ENCODE data around the gene SH3RF1.

The SH3RF1 gene

GRCh38 chr4:169269916-169270809 lies 593 bp downstream of the SH3RF1 start:
- peak overlapping the region; percentile 84 for H3K4me3 ChIP-seq (ENCODE audit: low read length)
- no peaks in the 10 kb centered on the region for H3K9me3 ChIP-seq (ENCODE audit: control insufficient read depth, low read length)
- no peaks in the 10 kb centered on the region for H3K27me3 ChIP-seq (ENCODE audit: control insufficient read depth, insufficient read depth, low read length)
- no peaks in the 10 kb centered on the region for H3K36me3 ChIP-seq (ENCODE audit: control insufficient read depth, insufficient read depth, low read length)
- peak overlapping the region; percentile 94 for H3K9ac ChIP-seq (ENCODE audit: low read length)
- peaks cover 23% of the 10 kb centered on the region for H3K4me1 ChIP-seq (ENCODE audit: control insufficient read depth, insufficient read depth, low read length)

DNA sequence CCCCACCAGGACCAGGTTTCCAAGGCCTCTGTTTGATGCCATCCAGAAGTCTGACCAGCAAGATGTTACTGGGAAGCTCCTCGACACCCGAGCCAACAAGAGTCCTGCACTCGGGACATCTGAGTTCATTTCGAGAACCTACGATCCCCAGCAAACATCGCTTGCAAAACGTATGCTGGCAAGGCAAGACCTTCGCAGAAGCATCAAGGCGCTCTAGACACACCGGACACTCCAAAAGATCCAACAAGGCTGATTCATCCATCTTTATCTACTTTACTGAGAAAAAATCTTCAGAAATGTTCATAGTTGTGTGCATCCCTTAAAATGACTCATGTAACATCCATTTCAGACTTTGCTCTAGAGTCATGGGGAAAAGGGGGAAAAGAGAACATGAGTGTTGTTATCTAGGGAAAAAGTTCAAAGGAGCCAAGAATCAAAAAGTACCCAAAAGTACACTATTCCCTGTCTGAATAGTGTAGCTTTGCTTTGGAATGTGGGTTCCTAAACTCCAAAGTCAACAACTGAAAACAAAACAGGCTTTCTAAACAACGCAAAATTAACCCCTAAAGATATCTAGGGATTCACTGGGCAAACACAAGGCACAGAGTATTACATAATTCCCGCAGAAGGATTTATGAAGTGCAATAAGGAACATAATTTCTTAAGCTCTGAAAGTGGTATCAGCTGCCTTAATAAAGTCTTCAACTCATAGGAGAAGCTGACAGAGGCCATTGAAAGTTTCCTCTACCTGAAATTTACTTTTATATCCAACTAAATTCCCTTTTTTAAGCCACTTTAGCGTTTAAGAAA lies 1.6 kb downstream of the SH3RF1 start:
- H3K27me3 ChIP-seq (ENCODE audit: control insufficient read depth, insufficient read depth, low read length): no peaks in the 10 kb centered on the region
- H3K4me1 ChIP-seq (ENCODE audit: control insufficient read depth, insufficient read depth, low read length): peaks cover 33% of the 10 kb centered on the region
- peak overlapping the region; percentile 84 for H3K4me3 ChIP-seq (ENCODE audit: low read length)
- H3K9me3 ChIP-seq (ENCODE audit: control insufficient read depth, low read length): no peaks in the 10 kb centered on the region
- peaks cover 4% of the 10 kb centered on the region for H3K36me3 ChIP-seq (ENCODE audit: control insufficient read depth, insufficient read depth, low read length)
- H3K9ac ChIP-seq (ENCODE audit: low read length): peak overlapping the region; percentile 94

DNA sequence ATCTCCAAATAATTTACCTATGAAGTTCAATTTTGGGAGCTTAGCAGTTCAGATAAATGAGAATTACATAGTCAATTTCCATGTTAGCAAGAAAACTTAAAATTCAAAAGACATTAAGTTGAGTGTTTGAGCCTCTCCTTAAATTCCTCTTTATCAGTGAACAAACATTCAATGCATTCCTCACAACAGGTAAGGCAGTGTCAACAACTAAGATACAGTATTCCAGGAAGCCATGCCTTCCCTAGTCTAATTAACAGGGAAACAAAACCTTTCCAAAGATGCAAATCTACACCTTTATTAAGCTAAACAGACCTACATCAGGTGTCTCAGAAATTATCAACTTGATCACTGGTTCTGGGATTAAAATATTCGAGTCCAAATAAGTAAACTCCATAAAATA lies 3.7 kb downstream of the SH3RF1 start:
- Histone ChIP-seq H3K9me3 (ENCODE audit: control insufficient read depth, low read length) (no peaks in the 10 kb centered on the region), H3K4me3 (ENCODE audit: low read length) (no peak overlapping the region), H3K4me1 (ENCODE audit: control insufficient read depth, insufficient read depth, low read length) (peaks cover 40% of the 10 kb centered on the region), H3K27me3 (ENCODE audit: control insufficient read depth, insufficient read depth, low read length) (no peaks in the 10 kb centered on the region), H3K36me3 (ENCODE audit: control insufficient read depth, insufficient read depth, low read length) (peaks cover 12% of the 10 kb centered on the region), H3K9ac (ENCODE audit: low read length) (no peak overlapping the region)

GRCh38 chr4:169266661-169267060 lies 4.1 kb downstream of the SH3RF1 start:
- no peaks in the 10 kb centered on the region for H3K27me3 ChIP-seq (ENCODE audit: control insufficient read depth, insufficient read depth, low read length)
- no peak overlapping the region for H3K9ac ChIP-seq (ENCODE audit: low read length)
- peaks cover 12% of the 10 kb centered on the region for H3K36me3 ChIP-seq (ENCODE audit: control insufficient read depth, insufficient read depth, low read length)
- no peak overlapping the region for H3K4me3 ChIP-seq (ENCODE audit: low read length)
- H3K4me1 ChIP-seq (ENCODE audit: control insufficient read depth, insufficient read depth, low read length): peaks cover 36% of the 10 kb centered on the region
- H3K9me3 ChIP-seq (ENCODE audit: control insufficient read depth, low read length): no peaks in the 10 kb centered on the region

DNA sequence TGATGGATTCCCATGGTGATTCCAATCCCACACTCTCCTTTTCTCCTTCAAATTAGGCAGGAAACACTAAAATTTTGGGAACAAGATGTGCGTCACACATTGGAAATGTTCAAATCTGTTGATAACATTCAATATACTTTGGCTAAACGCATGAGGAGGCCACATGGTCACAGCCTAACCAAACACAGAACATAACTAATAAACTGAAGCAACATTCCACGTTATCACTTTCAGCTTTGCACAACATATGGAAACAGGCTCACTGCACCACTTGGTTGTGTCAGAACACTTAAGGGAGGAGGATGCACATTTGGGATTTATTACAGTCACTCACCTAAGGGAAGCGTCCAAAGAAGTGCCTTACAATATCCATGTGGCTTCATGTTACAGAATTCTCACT lies 4.7 kb downstream of the SH3RF1 start:
- Histone ChIP-seq H3K36me3 (ENCODE audit: control insufficient read depth, insufficient read depth, low read length) (peaks cover 12% of the 10 kb centered on the region), H3K4me1 (ENCODE audit: control insufficient read depth, insufficient read depth, low read length) (peaks cover 35% of the 10 kb centered on the region), H3K9ac (ENCODE audit: low read length) (no peak overlapping the region), H3K4me3 (ENCODE audit: low read length) (no peak overlapping the region), H3K27me3 (ENCODE audit: control insufficient read depth, insufficient read depth, low read length) (no peaks in the 10 kb centered on the region), H3K9me3 (ENCODE audit: control insufficient read depth, low read length) (no peaks in the 10 kb centered on the region)

GRCh38 chr4:169263791-169264392 lies 6.9 kb downstream of the SH3RF1 start:
- Histone ChIP-seq H3K9me3 (ENCODE audit: control insufficient read depth, low read length) (no peaks in the 10 kb centered on the region), H3K36me3 (ENCODE audit: control insufficient read depth, insufficient read depth, low read length) (peaks cover 12% of the 10 kb centered on the region), H3K9ac (ENCODE audit: low read length) (no peak overlapping the region), H3K27me3 (ENCODE audit: control insufficient read depth, insufficient read depth, low read length) (no peaks in the 10 kb centered on the region), H3K4me3 (ENCODE audit: low read length) (no peak overlapping the region), H3K4me1 (ENCODE audit: control insufficient read depth, insufficient read depth, low read length) (peaks cover 51% of the 10 kb centered on the region)

DNA sequence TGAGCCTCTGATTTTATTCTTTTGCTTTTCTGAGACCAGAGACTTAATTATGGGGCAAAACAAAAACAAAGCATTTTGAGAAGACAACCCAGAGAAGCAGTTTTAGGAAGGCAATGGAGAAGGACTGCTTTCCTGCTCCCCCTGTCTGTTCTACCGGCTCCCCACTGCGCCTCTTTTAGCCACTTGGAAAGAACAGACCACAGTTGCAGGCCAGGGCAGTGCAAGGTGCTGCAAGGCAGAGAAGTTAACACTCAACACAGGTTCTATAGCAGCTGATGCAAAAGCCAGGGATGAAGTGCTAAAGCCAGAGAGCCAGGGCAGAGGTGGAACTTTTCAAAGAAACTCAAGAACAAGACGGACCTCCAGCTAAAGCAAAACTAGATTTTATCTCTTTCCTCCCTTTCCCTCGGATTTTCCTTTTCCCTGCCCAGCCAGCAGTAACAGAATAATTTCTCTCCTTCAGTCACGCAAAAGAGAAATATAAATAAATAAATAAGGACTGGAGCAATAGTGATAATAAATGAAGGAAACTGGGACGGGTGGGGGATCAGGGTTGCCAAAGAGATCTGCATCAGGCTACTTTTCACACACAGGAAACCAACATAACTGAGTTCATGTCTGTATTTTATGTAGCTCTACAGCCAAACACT lies 10.4 kb downstream of the SH3RF1 start:
- H3K4me3 ChIP-seq (ENCODE audit: low read length): no peak overlapping the region
- no peaks in the 10 kb centered on the region for H3K9me3 ChIP-seq (ENCODE audit: control insufficient read depth, low read length)
- H3K9ac ChIP-seq (ENCODE audit: low read length): no peak overlapping the region
- peaks cover 69% of the 10 kb centered on the region for H3K4me1 ChIP-seq (ENCODE audit: control insufficient read depth, insufficient read depth, low read length)
- no peaks in the 10 kb centered on the region for H3K27me3 ChIP-seq (ENCODE audit: control insufficient read depth, insufficient read depth, low read length)
- peaks cover 12% of the 10 kb centered on the region for H3K36me3 ChIP-seq (ENCODE audit: control insufficient read depth, insufficient read depth, low read length)

DNA sequence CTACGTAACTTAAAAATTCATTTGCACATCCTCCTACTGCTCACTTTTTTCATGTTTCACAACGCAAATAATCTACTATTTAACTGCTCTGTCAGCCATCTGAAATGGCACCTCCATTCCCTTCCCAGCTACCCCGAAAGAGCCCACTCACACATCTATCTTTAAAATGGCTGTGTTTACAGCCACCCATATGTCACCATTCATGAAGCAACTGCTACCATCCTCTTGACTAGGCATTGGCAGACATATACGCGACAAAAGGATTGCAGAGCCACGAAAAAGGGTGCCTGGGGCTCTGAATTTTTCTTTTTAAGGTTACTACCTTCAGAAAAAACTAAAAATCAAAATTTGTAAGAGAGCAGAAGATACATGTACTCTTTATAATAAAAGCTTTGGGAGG lies 11.5 kb downstream of the SH3RF1 start:
- Histone ChIP-seq H3K27me3 (ENCODE audit: control insufficient read depth, insufficient read depth, low read length) (no peaks in the 10 kb centered on the region), H3K36me3 (ENCODE audit: control insufficient read depth, insufficient read depth, low read length) (peaks cover 10% of the 10 kb centered on the region), H3K9me3 (ENCODE audit: control insufficient read depth, low read length) (no peaks in the 10 kb centered on the region), H3K4me1 (ENCODE audit: control insufficient read depth, insufficient read depth, low read length) (peaks cover 64% of the 10 kb centered on the region), H3K4me3 (ENCODE audit: low read length) (no peak overlapping the region), H3K9ac (ENCODE audit: low read length) (no peak overlapping the region)

DNA sequence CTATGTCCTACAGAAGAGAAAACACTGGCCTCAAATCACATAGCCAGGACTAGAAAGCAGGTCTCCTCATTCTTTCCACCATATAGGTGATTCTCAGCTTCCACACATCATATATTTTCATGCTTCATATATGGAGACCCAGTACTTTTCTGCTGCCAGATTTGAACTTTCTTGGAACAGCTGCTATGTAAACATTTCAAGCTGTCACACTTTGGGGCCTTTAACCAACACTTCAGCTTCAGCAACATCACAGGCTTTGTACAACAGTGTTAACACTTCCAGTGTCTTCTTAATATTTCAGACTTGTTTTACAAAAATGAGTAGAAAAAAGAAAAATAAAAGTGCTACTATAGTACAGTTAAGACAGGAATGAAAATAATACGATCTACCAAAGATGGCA lies 12.6 kb downstream of the SH3RF1 start:
- Histone ChIP-seq H3K9ac (ENCODE audit: low read length) (no peak overlapping the region), H3K36me3 (ENCODE audit: control insufficient read depth, insufficient read depth, low read length) (peaks cover 4% of the 10 kb centered on the region), H3K4me3 (ENCODE audit: low read length) (no peak overlapping the region), H3K27me3 (ENCODE audit: control insufficient read depth, insufficient read depth, low read length) (no peaks in the 10 kb centered on the region), H3K4me1 (ENCODE audit: control insufficient read depth, insufficient read depth, low read length) (peaks cover 64% of the 10 kb centered on the region), H3K9me3 (ENCODE audit: control insufficient read depth, low read length) (no peaks in the 10 kb centered on the region)

DNA sequence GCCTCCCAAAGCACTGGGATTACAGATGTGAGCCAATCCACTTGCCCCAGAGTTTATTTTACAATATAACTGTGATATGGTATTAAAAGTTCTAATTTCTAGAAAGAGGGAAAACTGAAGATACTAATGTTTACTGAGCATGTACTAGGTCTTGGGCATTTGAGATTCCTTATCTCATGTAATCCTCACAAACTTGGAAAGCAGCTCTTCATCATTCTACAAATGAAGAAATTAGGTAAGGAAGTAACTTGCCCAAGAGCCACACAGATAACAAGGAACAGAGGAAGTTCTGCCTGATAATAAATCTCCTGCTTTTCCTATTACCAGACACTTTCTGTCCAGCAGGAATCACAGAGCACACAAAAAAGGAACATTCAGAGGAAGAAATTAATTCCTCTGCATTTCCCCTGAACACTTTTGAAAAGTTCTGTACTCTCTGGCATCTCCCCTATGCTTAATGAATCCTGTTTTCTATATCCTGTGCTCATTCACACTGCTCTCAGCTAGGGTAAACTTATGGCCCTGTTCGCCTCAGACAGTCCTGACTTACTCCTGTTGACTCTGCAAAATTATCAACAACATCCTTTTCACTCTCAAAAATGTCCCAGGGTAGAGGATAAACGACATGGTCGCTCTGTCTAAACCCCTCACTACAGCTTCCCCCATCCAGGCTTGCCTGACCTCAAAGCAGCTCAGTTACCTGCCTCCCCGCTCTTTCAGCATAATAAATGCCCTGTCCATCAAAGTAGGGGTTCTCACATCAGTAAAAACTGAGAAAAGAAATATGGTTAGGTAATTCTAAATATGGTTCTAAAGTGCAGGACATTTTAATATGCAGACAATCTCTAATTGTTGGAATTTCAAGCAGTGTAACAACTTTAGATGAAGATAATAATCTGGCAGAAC lies 13.6 kb downstream of the SH3RF1 start:
- peaks cover 69% of the 10 kb centered on the region for H3K4me1 ChIP-seq (ENCODE audit: control insufficient read depth, insufficient read depth, low read length)
- H3K9me3 ChIP-seq (ENCODE audit: control insufficient read depth, low read length): no peaks in the 10 kb centered on the region
- H3K9ac ChIP-seq (ENCODE audit: low read length): no peak overlapping the region
- no peaks in the 10 kb centered on the region for H3K36me3 ChIP-seq (ENCODE audit: control insufficient read depth, insufficient read depth, low read length)
- H3K4me3 ChIP-seq (ENCODE audit: low read length): no peak overlapping the region
- no peaks in the 10 kb centered on the region for H3K27me3 ChIP-seq (ENCODE audit: control insufficient read depth, insufficient read depth, low read length)

GRCh38 chr4:169256101-169256612 lies 14.6 kb downstream of the SH3RF1 start:
- Histone ChIP-seq H3K9me3 (ENCODE audit: control insufficient read depth, low read length) (no peaks in the 10 kb centered on the region), H3K4me3 (ENCODE audit: low read length) (no peak overlapping the region), H3K36me3 (ENCODE audit: control insufficient read depth, insufficient read depth, low read length) (no peaks in the 10 kb centered on the region), H3K27me3 (ENCODE audit: control insufficient read depth, insufficient read depth, low read length) (no peaks in the 10 kb centered on the region), H3K9ac (ENCODE audit: low read length) (no peak overlapping the region), H3K4me1 (ENCODE audit: control insufficient read depth, insufficient read depth, low read length) (peaks cover 76% of the 10 kb centered on the region)

All from mucosa of stomach (tissue), 1 donor.